HG02938 (cell line): ENCODE results near the gene NRARP.

Source experiments
- ATAC-seq: cut with Tn5 transposase; IDR thresholded peaks from one replicate; pipeline ENCODE4 v1.9.1; 2021; ENCODE audit warnings: mild to moderate bottlenecking, moderate library complexity; ENCODE audit not compliant: unreplicated experiment

Gene NRARP

DNA sequence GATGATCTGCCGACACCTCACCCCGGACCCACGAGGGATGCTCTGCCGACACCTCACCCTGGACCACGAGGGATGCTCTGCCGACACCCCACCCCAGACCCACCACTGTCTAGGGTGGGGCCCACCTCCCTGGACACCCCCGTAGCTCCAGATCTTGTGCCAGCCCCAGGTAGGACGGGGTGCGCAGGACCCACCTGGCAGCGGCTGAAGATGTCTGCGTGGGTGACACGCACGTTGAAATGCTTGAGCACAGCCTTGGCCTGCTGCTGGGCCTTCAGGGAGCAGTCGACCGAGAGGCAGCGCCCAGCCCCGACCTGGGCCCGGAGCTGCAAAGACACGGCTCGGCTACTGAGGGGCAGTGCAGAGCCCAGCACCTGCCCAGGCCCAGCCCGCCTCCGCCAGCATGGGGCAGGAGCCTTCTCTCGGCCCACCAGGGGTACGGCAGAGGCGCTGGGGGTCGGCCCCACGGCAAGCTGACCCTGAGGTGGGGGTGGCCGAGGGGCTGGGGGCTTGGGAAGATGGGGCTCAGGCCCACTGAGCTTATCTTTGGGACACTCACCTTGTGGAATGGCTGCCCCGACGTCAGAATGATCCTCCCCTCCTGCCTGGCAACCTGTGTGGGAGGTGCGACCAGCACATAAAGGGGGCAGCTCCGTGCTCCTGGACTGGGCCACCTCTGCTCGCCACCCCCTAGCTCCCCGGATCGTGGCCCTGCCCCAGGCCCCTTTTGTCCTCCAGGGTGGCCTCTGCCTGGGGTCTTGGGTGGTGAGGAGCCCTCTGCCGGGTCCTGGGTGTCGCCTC, 21.7 kb upstream of the NRARP start:
- ATAC-seq, result no peak

GRCh38 chr9:137321726-137322361, 19.8 kb upstream of the NRARP start:
- ATAC-seq, result no peak

DNA sequence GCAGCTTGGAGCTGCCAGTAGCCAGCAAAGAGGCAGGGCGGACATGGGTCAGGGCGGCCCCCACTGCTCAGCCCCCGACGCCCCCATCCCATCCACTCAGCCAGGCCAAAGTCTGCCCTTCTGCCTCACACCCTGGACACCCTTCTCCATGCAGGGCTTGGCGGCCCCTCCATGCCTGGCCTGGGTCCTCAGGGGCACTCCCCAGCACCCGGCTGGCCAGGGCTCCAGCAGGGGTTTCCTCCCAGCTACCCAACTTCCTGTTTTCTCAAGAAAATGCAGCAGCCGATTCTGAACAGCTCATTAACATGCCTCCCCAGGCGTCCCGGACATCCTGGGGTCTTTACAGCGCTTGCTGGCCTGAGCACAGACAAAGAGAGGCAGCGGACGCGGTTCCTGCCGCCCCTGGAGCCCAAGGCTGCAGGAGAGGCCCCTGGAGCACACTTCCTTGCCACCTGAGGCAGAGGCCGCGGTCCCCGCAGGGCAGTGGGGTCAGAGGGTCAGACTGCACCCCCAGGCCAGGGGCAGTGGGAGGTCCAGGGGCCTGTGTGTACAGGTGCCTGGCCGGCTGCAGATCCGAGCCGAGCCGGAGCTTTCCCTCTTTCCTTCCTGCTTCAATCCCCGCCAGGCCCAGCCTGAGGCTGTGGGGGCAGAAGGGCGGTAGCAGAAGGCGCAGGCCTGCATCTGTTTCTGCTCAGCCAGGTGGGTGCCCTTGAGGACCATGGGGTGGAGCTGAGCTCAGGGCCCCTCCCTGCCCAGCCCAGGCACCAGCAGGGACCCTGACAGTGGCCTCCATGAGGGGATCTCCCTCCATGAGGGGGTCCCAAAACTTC, 18.7 kb upstream of the NRARP start:
- ATAC-seq, result no peak

DNA sequence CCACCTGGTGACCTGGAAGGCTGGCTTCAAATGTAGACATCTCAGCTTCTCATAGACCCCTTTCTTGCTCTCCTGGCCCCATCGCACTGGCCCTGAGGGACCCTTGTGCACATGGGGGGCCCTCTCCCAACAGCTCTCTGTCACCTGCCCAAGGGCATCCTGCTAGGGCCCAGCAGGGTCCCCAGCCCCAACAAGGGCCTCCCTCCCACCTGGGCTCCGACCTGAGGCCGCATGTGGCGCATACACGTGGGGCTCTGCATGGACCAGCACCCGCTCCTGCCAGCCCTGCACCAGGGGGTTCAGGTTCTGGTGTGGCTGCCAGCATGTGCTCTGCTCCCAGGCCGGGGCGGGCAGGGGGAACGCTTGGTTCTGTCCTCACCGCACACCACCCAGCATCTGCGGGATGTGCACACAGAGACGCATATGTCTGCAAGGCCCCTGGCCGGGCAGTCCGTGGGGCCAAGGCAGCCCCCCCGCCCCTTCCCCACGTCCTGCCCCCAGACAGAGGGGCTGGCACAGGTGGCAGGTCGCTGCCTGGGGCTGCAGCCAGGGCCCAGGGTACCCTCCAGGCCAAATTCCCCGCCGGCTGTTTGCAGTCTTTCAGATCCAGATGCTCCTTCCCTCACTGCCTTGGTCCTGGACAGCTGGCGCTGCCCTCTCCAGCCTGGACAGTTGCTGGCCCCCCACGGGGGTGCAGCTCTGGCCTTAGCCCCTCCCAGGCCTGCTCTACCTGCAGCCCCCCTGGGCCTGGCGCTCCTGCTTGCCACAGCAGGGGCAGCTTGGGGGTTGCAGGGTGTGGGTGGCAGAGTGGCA, 17.9 kb upstream of the NRARP start:
- no peak for ATAC-seq

DNA sequence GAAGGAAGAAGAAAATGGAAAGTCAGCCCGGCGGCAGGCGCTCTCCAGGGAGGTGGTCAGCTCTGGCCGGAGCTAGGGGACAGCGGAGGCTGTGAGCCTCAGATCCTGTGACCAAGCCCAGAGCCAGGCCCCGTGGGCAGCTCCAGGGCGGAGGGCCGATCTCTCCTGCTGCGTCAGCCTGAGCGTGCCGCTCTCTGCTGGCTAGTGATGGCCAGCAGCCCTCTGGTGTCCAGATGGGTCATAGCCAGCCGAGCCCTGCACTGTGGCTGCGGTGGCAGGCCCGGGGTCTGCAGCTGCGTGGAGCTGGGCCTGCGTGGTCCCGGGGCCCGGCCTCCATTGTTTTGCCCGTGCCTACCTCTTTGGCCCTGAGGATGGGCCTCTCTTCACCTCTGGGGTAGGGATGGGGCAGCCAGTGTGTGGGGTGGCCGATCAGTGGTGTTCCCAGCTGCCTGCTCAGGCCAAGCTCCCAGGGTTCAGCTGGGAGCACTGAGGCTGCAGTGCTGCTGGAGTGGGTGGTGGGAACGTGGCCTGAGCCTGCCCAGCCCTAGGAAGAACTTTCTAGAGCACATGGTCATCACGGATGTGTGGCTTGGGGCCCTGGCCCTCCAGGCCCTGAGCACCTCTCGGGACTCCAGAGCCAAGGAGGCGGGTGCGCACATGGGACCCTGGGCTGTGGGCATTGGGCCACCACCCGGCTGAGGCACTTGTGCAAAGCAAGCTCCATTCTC, 17.1 kb upstream of the NRARP start:
- ATAC-seq, result no peak

GRCh38 chr9:137318602-137319001, 16.5 kb upstream of the NRARP start:
- no peak for ATAC-seq

- ATAC-seq, result no peak
Observed at GRCh38 chr9:137317718-137318511, 15.8 kb upstream of the NRARP start.

DNA sequence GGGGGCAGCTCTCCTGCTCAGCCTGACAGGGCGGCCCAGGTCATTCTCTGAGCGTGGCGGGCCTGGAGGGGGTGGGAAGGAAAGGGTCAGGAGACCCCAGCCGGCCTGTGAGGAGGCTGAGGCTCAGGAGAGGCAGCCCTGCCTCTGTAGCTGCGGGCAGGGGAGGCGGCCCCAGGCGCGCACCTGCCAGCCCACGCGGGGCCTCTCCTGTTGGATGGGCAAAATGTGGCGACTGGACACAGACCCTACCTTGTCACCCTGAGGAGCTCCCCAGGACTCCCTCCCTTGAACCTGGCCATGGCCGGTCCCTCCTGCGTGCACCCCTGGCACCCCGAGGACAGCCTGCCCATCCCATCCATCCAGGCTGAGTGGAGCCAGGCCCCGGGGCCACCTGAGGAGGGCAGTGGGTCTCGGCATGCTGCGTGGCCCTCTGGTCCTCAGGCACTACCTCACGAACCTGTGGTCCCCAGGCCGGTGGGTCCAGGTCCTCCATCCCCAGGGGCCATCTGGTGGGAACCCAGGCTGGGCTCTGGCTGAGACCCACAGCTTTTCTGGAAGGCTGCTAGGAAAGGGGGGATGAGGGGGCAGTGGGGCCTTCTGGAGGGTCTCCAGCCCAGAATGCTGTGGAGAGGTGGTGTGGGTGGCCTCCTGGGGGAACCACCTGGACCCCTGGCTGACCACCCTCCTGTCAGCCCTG, 15.1 kb upstream of the NRARP start:
- ATAC-seq, result no peak

DNA sequence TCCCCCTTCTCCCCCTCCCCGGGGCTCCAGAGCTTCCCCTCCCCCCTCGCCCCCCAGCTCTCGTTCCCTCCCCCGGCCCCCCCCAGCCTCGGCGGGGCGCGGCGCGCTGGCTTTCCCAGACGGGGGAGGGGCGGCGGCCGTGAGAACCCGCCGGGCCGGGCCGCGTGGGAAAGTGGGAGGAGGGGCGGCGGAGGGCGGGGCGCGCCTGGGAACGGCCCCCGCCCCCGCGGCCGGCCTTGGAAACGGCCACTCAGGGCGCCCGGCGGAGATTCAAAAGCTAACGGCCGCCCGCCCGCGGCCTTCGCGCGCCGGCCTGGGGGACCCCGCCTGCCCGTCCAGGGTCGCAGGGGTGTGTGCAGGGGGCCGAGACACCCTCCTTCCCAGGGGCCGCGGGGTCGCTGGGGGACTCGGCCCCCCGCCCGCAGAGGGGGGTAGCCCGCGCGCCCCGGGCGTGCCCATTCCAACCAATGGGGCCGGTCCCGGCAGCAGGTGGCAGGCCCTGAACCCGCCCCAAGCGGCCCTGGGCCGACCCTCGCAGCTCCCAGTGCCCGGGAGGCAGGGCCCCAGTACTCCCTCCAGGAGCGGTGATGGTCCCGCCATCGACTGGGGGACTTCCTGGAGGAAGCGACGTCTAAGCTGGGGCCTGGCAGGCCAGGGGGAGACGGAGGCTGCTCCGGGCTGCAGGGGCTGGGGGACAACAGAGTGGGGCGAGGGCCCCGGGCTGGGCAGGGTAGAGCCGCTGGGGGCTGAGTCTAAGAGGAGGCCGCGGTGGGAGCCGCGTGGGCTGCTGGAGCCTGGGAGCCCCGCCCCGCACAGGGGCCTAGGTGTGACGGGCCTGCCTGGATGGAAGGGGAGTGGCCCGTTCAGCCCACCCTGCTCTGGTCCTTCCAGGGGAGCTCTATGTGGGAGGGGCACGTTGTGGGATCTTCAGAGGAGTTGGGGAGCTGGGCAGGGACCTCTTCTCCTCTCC, 14.2 kb upstream of the NRARP start:
- ATAC-seq, result no peak

DNA sequence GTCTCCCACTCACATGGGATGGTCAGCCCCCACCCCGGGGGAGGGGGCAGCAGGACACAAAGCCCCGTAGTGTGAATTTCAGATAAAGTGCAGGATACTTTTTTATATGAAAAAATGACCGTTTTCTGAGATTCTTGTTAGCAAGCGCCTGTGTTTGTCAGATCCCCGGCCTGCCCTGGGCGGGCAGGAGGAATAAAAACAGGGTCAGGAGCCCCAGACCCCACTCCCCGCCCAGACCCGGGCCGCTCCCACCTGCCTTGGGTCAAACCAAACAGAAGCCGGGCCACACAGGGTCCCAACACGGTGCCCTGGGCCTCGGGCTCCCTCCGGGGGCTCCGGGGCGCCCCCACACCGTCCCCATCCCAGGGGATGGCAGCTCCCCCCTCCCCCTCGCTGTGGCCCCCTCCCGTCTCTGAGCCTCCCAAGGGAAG, 13.5 kb upstream of the NRARP start:
- ATAC-seq, result no peak

DNA sequence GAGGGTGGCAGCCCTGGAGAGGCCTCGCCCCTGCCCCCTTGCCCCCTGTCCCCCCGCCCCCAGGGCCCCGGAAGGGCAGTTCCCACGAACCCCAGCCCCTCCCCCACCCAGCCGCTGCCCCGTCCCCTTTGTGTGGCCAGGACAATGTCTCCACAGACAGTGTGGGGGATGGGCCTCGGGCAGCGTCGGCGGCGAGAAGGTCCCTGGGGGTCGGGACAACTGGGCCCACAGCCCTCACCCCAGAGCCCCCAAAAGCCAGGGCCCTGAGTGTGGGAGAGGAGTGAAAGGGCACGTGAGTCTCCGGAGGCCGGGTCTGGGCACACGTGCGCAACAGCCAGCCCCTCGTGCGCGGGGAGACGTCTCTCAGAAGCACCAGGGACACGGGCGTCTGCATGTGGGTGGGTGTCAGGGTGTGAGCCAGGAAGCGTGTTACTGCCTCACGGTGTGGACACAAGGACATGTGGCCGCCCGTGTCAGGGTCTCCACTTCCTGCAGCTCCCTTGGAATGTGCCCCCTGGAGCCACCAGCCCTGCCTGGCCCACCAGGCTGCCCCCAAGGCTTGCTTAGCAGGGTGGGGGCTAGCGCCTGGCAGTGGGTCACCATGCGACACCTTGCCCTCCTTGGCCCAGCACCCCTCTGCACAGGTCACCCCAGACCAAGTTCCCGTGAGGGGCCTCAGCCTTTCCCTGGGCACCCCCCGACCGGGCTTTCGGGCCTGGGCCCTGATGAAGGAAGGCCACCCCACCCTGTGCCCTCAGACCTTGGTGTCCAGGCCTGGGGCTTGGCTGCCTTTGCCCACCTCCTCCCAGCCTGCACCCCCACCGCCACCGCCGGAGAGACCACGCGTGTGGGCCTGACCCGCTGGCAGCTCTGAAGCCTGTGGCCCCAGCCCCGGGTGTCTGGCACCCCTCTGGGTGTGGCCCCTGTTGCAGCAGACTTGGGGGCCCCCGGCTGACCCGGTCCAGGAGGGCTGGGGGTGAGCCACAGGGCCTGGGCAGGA, 12.8 kb upstream of the NRARP start:
- no peak for ATAC-seq

DNA sequence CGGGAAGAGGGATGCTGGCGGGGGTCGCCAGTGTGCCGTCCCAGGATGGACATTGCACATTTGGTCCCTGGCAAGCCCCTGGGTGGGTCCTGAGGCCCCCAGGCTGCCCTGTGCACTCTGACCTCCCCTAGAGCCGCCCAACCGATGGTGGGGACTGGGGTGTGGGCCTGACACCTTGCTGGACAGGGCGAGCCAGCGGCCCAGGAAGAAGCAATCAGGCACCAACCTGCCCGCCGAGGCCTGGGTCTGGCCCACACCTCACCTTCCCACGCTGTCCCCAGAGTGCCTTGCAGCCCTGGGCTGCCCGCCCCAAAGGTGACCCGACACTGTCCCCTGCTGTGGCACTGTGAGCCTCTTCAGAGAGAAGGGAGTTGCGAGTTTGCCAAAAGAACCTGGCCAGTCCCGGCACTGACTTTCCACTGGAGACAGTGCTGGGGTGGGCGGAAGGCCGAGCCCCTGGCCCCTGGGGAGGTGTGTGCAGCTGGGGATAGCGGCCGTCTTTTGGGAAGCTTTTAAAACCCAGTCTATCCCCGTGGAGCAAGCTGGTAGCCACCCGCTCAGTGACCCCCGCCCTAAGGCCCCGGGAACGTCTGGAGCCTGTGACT, 12.0 kb upstream of the NRARP start:
- ATAC-seq, result no peak

DNA sequence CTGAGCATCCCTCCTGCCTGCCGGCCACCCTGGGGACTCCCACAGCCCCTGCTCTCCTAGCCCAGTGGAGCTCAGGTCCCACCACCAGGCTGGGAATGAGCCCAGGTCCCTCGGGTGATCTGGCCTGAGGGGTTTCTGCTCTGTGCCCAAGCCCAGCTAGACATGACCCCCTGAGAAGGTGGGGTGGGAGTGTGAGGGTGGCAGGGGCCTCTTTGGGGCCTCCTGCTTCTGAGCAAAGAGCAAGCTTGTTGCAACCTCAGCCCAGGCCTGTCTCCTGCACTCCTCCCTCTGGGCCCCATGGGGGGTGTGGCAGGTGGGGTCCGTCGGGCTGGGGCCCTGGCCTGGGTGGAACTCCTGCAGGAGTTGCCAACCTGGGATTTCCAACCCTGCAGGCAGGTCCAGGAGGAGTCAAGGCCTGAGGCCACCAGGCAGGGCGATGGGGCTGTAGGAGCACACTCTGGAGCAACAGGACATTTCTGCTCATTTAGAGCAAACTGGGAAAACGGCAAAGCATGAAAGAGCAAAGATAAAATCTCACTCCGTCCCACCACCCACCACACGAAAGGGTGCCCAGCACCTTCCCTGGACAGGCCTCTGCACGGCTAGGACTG, 11.4 kb upstream of the NRARP start:
- ATAC-seq, result no peak

GRCh38 chr9:137312852-137313325, 10.8 kb upstream of the NRARP start:
- no peak for ATAC-seq
